ENCODE measurements around the gene VPS37B.

VPS37B gene

GRCh38 chr12:122836027-122836921 lies 59.6 kb downstream of the VPS37B start:
- no peak for DNase-seq

DNA sequence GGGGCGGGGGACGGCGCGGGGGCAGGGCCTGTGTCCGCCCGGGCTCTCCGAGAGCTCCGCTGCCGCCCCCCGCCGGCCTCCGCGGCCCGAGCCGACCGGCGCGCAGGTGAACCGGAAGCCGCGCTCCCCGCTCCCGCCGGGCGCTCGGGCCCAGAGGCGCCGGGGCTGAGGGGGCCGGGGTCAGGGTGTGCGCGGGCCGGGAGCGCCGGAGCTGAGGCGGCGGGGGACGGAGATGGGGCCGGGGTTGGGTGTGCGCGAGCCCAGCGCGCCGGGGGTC lies 60.2 kb downstream of the VPS37B start:
- no peak for DNase-seq

DNA sequence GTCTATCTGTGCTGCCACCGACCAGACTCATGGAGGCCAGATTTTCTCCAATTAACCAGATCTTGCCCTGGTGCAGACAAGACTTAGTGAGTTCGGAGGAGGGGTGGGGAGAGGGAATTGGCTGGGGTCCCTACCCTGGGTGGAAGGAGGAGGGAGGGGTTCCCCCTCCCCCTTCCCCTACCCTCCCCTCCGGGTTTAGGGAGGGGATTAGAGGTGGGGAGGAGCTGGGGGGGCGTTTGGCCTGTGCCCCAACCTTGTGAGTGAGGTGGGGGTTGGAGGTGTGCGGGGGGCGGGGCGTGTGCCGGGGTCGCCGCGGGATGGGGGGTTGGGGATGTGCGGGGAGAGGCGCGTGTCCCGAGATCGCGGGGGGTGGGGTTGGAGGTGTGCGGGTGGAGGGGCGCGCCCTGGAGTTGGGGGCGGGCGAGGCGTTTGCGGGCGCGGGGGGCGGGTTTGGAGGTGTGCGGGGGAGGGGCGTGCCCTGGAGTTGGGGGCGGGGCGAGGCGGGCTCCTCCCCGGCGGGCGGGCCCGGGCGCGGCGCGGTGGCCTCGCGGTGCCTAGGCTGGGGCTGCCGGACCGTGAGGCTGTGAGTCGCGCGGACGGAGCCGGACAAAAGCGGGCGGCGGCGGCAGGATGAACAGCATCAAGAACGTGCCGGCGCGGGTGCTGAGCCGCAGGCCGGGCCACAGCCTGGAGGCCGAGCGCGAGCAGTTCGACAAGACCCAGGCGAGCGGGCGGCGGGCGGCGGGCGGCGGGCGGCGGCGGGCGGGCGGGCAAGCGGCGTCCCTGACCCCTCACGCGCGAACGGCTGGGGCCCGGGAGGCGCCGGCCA lies 60.8 kb downstream of the VPS37B start, which contains the start of gene HIP1R:
HIP1R (plus strand) TSS at position 537 of the 829 bp plus-strand sequence; CDS start at position 631, 94 bp downstream.
- no peak for DNase-seq

GRCh38 chr12:122834104-122834920 lies 61.6 kb downstream of the VPS37B start:
- DNase-seq = peak; percentile 47

DNA sequence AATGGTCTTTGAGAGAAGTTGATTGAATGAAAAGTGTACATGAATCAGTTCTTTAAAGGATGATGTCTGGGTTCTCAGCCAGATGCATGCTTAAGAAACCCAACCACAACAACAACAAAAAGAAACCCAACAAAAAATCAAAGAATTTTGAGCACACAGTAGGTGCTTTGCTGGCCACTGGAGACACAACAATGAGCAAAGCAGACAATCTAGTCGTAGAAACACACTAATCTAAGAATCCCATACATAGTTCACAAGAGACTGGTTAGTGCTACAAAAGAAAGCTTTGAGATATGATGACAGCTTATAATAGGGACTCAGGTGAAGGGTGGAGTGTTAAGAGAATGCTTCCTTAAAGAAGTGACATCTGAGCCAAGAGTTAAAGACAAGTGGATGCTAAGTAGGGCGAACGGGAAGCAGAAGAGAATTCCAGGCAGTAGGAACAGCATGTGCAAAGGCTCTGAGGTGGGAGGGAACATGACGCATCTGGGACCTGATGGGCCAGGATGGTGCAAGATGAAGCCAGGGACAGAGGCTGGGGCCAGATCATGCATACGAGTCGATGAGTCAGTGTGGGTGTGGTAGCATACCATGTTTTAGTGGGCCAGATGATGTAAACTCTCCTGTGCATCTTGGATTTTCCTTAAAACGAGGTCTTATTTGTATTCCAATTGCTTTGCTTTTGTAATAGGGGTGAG lies 65.3 kb downstream of the VPS37B start:
- DNase-seq = no peak

- peak; percentile 38 for DNase-seq
Measured at GRCh38 chr12:122827258-122827657, 68.7 kb downstream of the VPS37B start.

DNA sequence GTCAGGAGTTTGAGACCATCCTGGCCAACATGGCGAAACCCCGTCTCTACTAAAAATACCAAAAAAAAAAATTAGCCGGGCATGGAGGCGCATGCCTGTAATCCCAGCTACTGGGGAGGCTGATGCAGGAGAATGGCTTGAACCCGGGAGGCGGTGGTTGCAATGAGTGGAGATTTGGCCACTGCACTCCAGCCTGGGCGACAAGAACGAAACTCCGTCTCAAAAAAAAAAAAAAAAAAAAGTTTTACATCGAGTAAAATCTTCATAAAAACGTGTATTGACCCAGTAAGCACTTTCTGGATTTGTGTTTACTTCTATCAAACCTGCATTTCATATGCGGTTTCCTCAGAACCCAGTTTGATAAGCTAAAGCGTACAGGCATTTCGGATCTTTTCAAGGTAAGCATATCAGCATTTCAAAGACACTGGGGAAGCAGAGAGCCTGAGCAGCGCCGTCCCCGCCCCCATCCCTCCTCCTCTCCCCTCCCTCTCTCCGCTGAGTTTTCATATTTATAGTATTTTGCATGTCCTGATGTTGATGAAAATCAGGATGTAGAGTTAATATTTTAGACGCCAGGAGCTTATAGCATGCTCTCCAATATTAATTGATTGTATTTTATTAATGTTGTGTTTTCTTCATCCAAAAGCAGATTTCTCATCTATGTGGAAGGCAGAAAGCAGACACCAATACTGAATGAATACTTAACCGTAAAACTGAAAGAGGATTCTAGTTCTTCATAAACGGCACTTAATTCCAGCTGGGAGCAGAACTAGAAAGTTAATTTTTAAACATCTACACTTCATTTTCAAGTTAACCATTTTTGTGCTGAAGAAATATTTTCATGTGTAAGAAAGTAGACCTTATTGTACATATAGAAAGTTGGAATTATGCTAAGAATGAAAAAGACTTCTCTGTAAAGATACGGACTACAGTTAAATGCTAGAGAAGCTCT lies 69.9 kb downstream of the VPS37B start:
- DNase-seq = no peak

DNA sequence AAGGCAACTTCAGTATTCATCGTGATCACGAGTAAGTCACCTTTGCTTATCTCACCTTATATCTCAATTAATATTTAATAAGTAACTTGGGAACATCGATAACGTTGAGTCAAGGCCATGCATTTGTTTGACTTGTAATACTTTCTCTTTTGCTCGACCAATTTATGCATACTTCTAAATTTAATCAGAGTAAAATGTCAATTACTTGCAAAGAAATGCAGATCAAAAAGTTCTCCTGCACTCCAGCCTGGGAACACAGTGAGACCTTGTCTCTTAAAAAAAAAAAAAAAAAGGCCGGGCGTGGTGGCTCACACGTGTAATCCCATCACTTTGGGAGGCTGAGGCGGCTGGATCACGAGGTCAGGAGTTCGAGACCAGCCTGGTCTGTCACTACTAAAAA lies 72.5 kb downstream of the VPS37B start:
- no peak for DNase-seq

DNA sequence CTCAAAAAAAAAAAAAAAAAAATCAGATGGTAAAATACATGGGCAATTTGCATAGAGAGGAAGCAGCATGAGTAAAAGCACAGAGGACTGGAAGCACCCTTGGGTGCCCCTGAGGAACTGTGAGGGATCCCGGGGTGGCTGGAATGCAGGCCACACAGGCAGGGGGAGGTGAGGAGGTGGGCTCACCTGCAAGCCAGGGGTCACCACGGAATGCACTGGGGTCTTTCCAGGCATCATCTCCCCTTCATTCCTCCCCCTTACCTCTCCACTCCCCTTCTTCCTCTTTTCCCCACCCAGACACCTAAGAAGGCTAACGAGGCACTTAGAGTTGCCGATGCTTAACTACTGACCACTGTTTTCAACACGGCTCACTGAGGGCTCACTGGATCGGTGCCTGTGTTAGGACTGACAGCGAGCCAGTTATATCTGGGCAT lies 75.1 kb downstream of the VPS37B start:
- no peak for DNase-seq

GRCh38 chr12:122820138-122820537 lies 75.8 kb downstream of the VPS37B start:
- no peak for DNase-seq

GRCh38 chr12:122819209-122819785 lies 76.6 kb downstream of the VPS37B start:
- no peak for DNase-seq
